ENCODE data around the gene GRP.

The GRP gene

DNA sequence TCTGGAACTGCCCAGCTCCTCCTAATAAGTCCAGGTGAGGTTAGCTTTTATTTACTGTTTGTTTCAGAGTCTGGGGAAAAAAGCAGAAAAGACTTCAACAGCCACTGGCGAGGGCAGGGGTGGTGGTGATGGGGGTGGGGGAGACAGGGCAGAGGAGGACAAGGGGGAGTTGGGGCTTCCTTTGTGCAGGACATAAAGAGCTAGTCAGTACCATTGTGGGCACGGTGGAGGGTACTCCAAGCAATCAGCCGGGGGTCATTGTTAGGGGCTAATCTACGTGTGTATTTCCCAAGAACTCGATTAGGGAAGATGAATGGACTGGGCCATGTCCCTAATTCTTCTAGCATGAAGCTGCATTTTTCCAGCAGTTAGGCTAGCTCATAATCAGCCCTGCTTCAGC, 56.1 kb downstream of the GRP start:
- no peak for ATAC-seq
- TF ChIP-seq SNAI2 (CRISPR knock-in tag; IDR thresholded peaks at IDR 0.05): no peak
- TF ChIP-seq, protein P1, sequence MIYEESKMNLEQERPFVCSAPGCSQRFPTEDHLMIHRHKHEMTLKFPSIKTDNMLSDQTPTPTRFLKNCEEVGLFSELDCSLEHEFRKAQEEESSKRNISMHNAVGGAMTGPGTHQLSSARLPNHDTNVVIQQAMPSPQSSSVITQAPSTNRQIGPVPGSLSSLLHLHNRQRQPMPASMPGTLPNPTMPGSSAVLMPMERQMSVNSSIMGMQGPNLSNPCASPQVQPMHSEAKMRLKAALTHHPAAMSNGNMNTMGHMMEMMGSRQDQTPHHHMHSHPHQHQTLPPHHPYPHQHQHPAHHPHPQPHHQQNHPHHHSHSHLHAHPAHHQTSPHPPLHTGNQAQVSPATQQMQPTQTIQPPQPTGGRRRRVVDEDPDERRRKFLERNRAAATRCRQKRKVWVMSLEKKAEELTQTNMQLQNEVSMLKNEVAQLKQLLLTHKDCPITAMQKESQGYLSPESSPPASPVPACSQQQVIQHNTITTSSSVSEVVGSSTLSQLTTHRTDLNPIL (CRISPR knock-in tag; IDR thresholded peaks at IDR 0.05; ENCODE audit: low read depth): no peak
- TF ChIP-seq ZNF8 (CRISPR knock-in tag; IDR thresholded peaks at IDR 0.05): no peak
- no peak for TF ChIP-seq TCF4 (CRISPR knock-in tag; IDR thresholded peaks at IDR 0.05; ENCODE audit: borderline replicate concordance)
- TF ChIP-seq ARNTL (CRISPR knock-in tag; IDR thresholded peaks at IDR 0.05; ENCODE audit: borderline replicate concordance, low read depth): no peak

DNA sequence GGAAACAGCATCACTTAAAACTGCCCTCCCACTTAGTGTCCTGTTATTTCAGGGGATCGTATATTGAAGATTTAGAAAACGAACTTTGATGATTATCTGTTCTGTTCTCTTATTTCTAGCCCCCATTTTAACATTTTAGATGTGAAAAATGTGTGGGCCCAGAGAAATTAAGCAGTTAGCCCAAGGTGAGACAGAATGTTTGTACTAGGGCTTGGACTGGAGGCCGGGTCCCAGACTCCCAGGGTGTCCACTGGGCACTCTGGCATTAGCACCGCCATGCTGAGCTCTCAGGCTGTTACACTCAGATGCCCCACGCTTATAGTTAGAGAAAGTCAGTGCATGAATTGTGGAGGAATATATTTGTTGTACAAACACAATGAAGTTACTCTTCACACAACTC, 58.8 kb downstream of the GRP start:
- ATAC-seq: no peak
- TF ChIP-seq, protein P2, sequence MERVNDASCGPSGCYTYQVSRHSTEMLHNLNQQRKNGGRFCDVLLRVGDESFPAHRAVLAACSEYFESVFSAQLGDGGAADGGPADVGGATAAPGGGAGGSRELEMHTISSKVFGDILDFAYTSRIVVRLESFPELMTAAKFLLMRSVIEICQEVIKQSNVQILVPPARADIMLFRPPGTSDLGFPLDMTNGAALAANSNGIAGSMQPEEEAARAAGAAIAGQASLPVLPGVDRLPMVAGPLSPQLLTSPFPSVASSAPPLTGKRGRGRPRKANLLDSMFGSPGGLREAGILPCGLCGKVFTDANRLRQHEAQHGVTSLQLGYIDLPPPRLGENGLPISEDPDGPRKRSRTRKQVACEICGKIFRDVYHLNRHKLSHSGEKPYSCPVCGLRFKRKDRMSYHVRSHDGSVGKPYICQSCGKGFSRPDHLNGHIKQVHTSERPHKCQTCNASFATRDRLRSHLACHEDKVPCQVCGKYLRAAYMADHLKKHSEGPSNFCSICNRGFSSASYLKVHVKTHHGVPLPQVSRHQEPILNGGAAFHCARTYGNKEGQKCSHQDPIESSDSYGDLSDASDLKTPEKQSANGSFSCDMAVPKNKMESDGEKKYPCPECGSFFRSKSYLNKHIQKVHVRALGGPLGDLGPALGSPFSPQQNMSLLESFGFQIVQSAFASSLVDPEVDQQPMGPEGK (CRISPR knock-in tag; IDR thresholded peaks at IDR 0.05; ENCODE audit: borderline replicate concordance): no peak
- no peak for TF ChIP-seq BACH2 (CRISPR knock-in tag; IDR thresholded peaks at IDR 0.05; ENCODE audit: borderline replicate concordance)
- no peak for TF ChIP-seq OSR1 (CRISPR knock-in tag; IDR thresholded peaks at IDR 0.05)
- no peak for TF ChIP-seq ISL1 (CRISPR knock-in tag; IDR thresholded peaks at IDR 0.05)

DNA sequence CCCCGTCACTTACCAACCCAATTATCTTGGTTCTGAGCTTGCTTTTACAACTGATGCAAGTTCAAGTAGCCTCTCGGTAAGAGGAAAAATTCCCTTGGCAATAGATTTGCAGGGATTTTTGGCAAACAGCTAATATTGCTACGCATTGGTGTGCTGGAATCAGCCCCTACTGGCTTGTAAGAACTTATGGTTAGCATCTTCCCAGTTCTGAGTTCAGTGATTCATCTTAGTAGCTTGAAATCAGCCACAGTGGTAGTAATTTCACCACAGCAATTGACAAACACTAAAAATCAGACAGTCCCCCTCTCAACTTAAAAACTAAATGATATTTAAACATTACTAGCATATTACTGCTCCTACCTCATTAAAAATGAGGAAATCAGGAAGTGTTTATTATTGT, 59.2 kb downstream of the GRP start:
- ATAC-seq: no peak
- TF ChIP-seq, protein P3, sequence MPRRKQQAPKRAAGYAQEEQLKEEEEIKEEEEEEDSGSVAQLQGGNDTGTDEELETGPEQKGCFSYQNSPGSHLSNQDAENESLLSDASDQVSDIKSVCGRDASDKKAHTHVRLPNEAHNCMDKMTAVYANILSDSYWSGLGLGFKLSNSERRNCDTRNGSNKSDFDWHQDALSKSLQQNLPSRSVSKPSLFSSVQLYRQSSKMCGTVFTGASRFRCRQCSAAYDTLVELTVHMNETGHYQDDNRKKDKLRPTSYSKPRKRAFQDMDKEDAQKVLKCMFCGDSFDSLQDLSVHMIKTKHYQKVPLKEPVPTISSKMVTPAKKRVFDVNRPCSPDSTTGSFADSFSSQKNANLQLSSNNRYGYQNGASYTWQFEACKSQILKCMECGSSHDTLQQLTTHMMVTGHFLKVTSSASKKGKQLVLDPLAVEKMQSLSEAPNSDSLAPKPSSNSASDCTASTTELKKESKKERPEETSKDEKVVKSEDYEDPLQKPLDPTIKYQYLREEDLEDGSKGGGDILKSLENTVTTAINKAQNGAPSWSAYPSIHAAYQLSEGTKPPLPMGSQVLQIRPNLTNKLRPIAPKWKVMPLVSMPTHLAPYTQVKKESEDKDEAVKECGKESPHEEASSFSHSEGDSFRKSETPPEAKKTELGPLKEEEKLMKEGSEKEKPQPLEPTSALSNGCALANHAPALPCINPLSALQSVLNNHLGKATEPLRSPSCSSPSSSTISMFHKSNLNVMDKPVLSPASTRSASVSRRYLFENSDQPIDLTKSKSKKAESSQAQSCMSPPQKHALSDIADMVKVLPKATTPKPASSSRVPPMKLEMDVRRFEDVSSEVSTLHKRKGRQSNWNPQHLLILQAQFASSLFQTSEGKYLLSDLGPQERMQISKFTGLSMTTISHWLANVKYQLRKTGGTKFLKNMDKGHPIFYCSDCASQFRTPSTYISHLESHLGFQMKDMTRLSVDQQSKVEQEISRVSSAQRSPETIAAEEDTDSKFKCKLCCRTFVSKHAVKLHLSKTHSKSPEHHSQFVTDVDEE (CRISPR knock-in tag; IDR thresholded peaks at IDR 0.05): no peak
- TF ChIP-seq, protein P1 (CRISPR knock-in tag; IDR thresholded peaks at IDR 0.05; ENCODE audit: low read depth): no peak
- no peak for TF ChIP-seq ISL1 (CRISPR knock-in tag; IDR thresholded peaks at IDR 0.05)
- no peak for TF ChIP-seq ZNF565 (CRISPR knock-in tag; conservative IDR thresholded peaks at IDR 0.05; ENCODE audit: low read depth)
- no peak for TF ChIP-seq ARNTL (CRISPR knock-in tag; IDR thresholded peaks at IDR 0.05; ENCODE audit: borderline replicate concordance, low read depth)
- no peak for TF ChIP-seq TOX (CRISPR knock-in tag; IDR thresholded peaks at IDR 0.05; ENCODE audit: borderline replicate concordance)
- TF ChIP-seq ZFP30 (CRISPR knock-in tag; IDR thresholded peaks at IDR 0.05): no peak
- TF ChIP-seq ESRRG (CRISPR knock-in tag; IDR thresholded peaks at IDR 0.05): no peak
- TF ChIP-seq TCF4 (CRISPR knock-in tag; IDR thresholded peaks at IDR 0.05; ENCODE audit: borderline replicate concordance): no peak

DNA sequence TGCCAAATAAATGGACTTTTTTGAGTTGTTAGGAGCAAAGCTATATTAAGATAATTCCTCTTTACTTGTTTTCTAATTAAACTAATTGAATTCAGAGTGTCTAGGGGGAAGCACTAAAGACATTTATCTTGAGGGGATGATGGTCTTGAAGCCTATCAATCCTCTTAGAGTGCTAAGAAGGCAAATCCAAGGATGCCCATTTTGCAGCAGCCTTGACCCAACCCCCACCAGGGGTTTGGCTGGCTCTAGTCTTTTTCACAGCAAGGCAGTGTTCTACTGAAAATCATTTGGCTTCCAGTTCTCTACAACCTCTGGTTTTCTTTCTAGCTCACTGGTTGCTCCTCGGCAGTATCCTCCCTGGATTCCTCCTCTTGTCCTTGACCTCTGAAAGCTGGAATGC, 59.8 kb downstream of the GRP start:
- ATAC-seq: no peak
- no peak for TF ChIP-seq ISL1 (CRISPR knock-in tag; IDR thresholded peaks at IDR 0.05)
- TF ChIP-seq ZNF70 (CRISPR knock-in tag; IDR thresholded peaks at IDR 0.05): no peak
- no peak for TF ChIP-seq SNAI2 (CRISPR knock-in tag; IDR thresholded peaks at IDR 0.05)
- no peak for TF ChIP-seq OSR1 (CRISPR knock-in tag; IDR thresholded peaks at IDR 0.05)
